Right lobe of liver (tissue), 6 donors: ENCODE results near the gene OSCP1. TPM values are rescaled to one million over a fixed set of nuclear protein-coding genes. Genes with fewer than 3 reads are reported as not detected.
A peak's percentile ranks its signal among the peaks of the same experiment; 100 is the strongest.

Experiments
- ATAC-seq, 4 donors: fragments of 200-7000 bp; cut with Tn5 transposase; one replicate each; pipeline ENCODE4 v1.9.1; 2020; ENCODE audit warnings: mild to moderate bottlenecking in 4 of 4, moderate library complexity in 4 of 4
- DNase-seq, 3 donors: peaks; one replicate each; pipeline ENCODE4 v3.0.0-alpha.2; 2020
- H3K27ac ChIP-seq, 3 donors: fragments of 200-600 bp; one replicate each; pipeline ENCODE4 v1.8.0; 2022
- H3K27me3 ChIP-seq, 2 donors: fragments of 200-600 bp; one replicate each; pipeline ENCODE4 v1.8.0; 2022
- H3K36me3 ChIP-seq, 4 donors: fragments of 200-600 bp; sonication (generic) in 1 of 4; one replicate each; pipeline versions ENCODE4 v1.5.1 to v1.8.0; 2017 to 2022; ENCODE audit warnings: control low read depth in 1 of 4
- H3K4me1 ChIP-seq, 4 donors: fragments of 200-600 bp; sonication (generic) in 1 of 4; one replicate each; pipeline versions ENCODE4 v1.5.1 to v1.8.0; 2017 to 2022; ENCODE audit warnings: control low read depth in 1 of 4
- H3K4me3 ChIP-seq, 3 donors: fragments of 200-600 bp; one replicate each; pipeline ENCODE4 v1.8.0; 2022
- H3K9me3 ChIP-seq, 4 donors: fragments of 200-600 bp; sonication (generic) in 1 of 4; one replicate each; pipeline versions ENCODE4 v1.5.1 to v1.8.0; 2017 to 2022; ENCODE audit warnings: control low read depth in 1 of 4
- CTCF ChIP-seq, 4 donors: fragments of 200-600 bp in 3 of 4; fragments of 450-650 bp in 1 of 4; IDR thresholded peaks; one replicate each; pipeline versions ENCODE4 v1.5.1 to v1.8.0; 2016 to 2022; ENCODE audit warnings: antibody characterized with exemption in 4 of 4, mild to moderate bottlenecking in 2 of 4
- POLR2A ChIP-seq: fragments of 450-650 bp; IDR thresholded peaks from one replicate; pipeline ENCODE4 v1.6.1; 2017; ENCODE audit warnings: antibody characterized with exemption, mild to moderate bottlenecking
- WGBS: methylation state at CpG from one replicate; pipeline ENCODE4 v1.1.6; 2018; ENCODE audit warnings: low coverage, low lambda C conversion rate; ENCODE audit not compliant: insufficient coverage; ENCODE audit errors: missing lambda C conversion rate; 5-methylcytosine and 5-hydroxymethylcytosine counted together
- intact Hi-C, 2 donors: fragments of 100-400 bp; cut with DNase I; formaldehyde crosslinking; loops; one replicate each; pipeline versions ENCODE4 v1.11.2 to v1.14.1; 2022
- total RNA-seq, 6 experiments: library from RNA; depleted of rRNA in 2 of 6; stranded (reverse); fragments of >200 nt in 2 of 6; fragmentation: NEBNext Ultra II Directional in 3 of 6; extraction: Animal tissue kit (Norgen Biotek cat#: 25700) in 3 of 6; gene quantifications; one replicate each; pipeline versions ENCODE4 v1.1.0 to v1.2.4, GENCODE V29; 2016 to 2023
- donor health status: DM: no; HTN: yes; CAD: no.
- donor health status: DM: no; HTN: no; CAD: no.
- donor health status: DM: no; HTN: no; CAD: no.
- donor health status: DM: no; HTN: yes; CAD: no.
- donor health status: DM: no; HTN: yes; CAD: no.

OSCP1 gene
- total RNA-seq, 6 experiments from 2014 or later, result 0.40 to 4.9 (median 1.7) TPM

- Histone ChIP-seq H3K4me3 (no peak overlapping the region), H3K9me3 (no peaks in the 10 kb centered on the region), H3K4me1 (no peaks in the 10 kb centered on the region), H3K27ac (no peak overlapping the region), H3K27me3 (no peaks in the 10 kb centered on the region), H3K36me3 (no peaks in the 10 kb centered on the region)
- TF ChIP-seq POLR2A, result no peak
- no peak for TF ChIP-seq CTCF (IDR thresholded peaks at IDR 0.05)
- DNase-seq (no peak), ATAC-seq (no peak)
- intact Hi-C loops, result no loop called here
- WGBS, result 86% methylated on average over 4 of the region's 4 CpGs
These were observed 11.5 kb downstream of the OSCP1 start for GRCh38 chr1:36438715-36439114.

GRCh38 chr1:36436821-36437220 lies 13.4 kb downstream of the OSCP1 start:
- TF ChIP-seq POLR2A, result no peak
- no peak for TF ChIP-seq CTCF (IDR thresholded peaks at IDR 0.05)

GRCh38 chr1:36433102-36433501 lies 17.1 kb downstream of the OSCP1 start:
- ATAC-seq, result no peak
- WGBS, result 36% methylated on average over 1 of the region's 1 CpG
- H3K27me3 ChIP-seq, result no peaks in the 10 kb centered on the region
- H3K4me1 ChIP-seq, result peaks cover 0 to 9% (median 0%) of the 10 kb centered on the region in 4 donors
- H3K9me3 ChIP-seq, result no peaks in the 10 kb centered on the region
- H3K36me3 ChIP-seq, result no peaks in the 10 kb centered on the region
- H3K4me3 ChIP-seq, result no peak overlapping the region
- no peak for TF ChIP-seq CTCF (IDR thresholded peaks at IDR 0.05)
- no peak for TF ChIP-seq POLR2A
- DNase-seq, result no peak
- intact Hi-C loops, result no loop called here
- H3K27ac ChIP-seq, result no peak overlapping the region

More at GRCh38 chr1:36436821-36437220, 13.4 kb downstream of the OSCP1 start:
- DNase-seq, result no peak
- 100% methylated on average over 1 of the region's 1 CpG for WGBS
- no peak overlapping the region for H3K27ac ChIP-seq
- no peaks in the 10 kb centered on the region for H3K36me3 ChIP-seq
- H3K4me1 ChIP-seq, result peaks cover 0 to 9% (median 0%) of the 10 kb centered on the region in 4 donors
- H3K9me3 ChIP-seq, result no peaks in the 10 kb centered on the region
- intact Hi-C loops, result no loop called here
- ATAC-seq, result no peak
- H3K27me3 ChIP-seq, result no peaks in the 10 kb centered on the region
- H3K4me3 ChIP-seq, result no peak overlapping the region

- ATAC-seq (peak in 1 of 4 donors; percentile 70), DNase-seq (no peak)
These were observed 17.6 kb downstream of the OSCP1 start for GRCh38 chr1:36432616-36433015.

More at GRCh38 chr1:36432616-36433015, 17.6 kb downstream of the OSCP1 start:
- H3K36me3 ChIP-seq, result no peaks in the 10 kb centered on the region
- no peaks in the 10 kb centered on the region for H3K9me3 ChIP-seq
- no peak overlapping the region for H3K4me3 ChIP-seq
- TF ChIP-seq CTCF (IDR thresholded peaks at IDR 0.05), result no peak
- no peak for TF ChIP-seq POLR2A
- 57% methylated on average over 4 of the region's 4 CpGs for WGBS
- intact Hi-C loops, result no loop called here
- H3K27me3 ChIP-seq, result no peaks in the 10 kb centered on the region
- peaks cover 0 to 9% (median 0%) of the 10 kb centered on the region in 4 donors for H3K4me1 ChIP-seq
- no peak overlapping the region for H3K27ac ChIP-seq
